ENCODE results near the gene FOXC1. TPM values are rescaled to one million over a fixed set of nuclear protein-coding genes. Genes with fewer than 3 reads are reported as not detected.

The FOXC1 gene
- total RNA-seq, 1 experiment from 2014 or later, result 6.7 TPM

DNA sequence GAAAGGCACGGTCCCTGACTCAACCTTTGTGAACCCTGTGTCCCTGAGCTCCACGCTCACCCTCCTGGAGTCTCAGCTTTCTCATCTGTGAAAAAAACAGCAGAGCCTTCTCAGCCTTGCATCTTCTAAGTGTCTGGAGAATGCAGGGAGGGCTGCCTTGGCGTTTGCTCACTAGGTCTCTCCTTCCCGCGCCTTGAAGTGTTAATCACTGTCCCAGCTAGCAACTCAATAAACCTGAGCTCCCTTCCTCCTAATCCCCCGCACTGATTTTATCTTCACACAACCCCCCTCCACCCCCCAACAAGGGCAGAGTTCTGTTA lies 34.9 kb upstream of the FOXC1 start:
- BruUV-seq (replicated peaks), result no TSS peak
- DNase-seq (ENCODE audit: low read depth, low spot score) (no peak), ATAC-seq (no peak)
- Histone ChIP-seq H3K27me3 (ENCODE audit: control insufficient read depth, insufficient read depth, low read length) (no peaks in the 10 kb centered on the region; the same call in none of the 2 replicates), H3K4me3 (ENCODE audit: low read depth in 2 of 2, low read length in 2 of 2) (no peak overlapping the region), H3K36me3 (ENCODE audit: control insufficient read depth, insufficient read depth, low read length) (no peaks in the 10 kb centered on the region), H3K9me3 (ENCODE audit: control insufficient read depth, insufficient read depth, low read depth, low read length) (peaks cover 11% of the 10 kb centered on the region; the same call in 1 of the 2 replicates), H3K4me1 (ENCODE audit: control insufficient read depth, insufficient read depth, low read length) (no peaks in the 10 kb centered on the region), H3K27ac (ENCODE audit: low read length) (no peak overlapping the region)
- ChIA-PET CTCF (no interaction called here), POLR2A (no interaction called here)
- no peak for TF ChIP-seq POLR2AphosphoS5 (IDR thresholded peaks at IDR 0.05; ENCODE audit: low read depth, low read length)
- no peak for TF ChIP-seq TCF7L2 (IDR thresholded peaks at IDR 0.05; ENCODE audit: low read depth, low read length)
- TF ChIP-seq SIN3A (IDR thresholded peaks at IDR 0.05; ENCODE audit: borderline replicate concordance, insufficient read depth, low read depth, low read length), result no peak
- TF ChIP-seq, protein P1, sequence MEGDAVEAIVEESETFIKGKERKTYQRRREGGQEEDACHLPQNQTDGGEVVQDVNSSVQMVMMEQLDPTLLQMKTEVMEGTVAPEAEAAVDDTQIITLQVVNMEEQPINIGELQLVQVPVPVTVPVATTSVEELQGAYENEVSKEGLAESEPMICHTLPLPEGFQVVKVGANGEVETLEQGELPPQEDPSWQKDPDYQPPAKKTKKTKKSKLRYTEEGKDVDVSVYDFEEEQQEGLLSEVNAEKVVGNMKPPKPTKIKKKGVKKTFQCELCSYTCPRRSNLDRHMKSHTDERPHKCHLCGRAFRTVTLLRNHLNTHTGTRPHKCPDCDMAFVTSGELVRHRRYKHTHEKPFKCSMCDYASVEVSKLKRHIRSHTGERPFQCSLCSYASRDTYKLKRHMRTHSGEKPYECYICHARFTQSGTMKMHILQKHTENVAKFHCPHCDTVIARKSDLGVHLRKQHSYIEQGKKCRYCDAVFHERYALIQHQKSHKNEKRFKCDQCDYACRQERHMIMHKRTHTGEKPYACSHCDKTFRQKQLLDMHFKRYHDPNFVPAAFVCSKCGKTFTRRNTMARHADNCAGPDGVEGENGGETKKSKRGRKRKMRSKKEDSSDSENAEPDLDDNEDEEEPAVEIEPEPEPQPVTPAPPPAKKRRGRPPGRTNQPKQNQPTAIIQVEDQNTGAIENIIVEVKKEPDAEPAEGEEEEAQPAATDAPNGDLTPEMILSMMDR (IDR thresholded peaks at IDR 0.05), result no peak
- TF ChIP-seq, protein P2, sequence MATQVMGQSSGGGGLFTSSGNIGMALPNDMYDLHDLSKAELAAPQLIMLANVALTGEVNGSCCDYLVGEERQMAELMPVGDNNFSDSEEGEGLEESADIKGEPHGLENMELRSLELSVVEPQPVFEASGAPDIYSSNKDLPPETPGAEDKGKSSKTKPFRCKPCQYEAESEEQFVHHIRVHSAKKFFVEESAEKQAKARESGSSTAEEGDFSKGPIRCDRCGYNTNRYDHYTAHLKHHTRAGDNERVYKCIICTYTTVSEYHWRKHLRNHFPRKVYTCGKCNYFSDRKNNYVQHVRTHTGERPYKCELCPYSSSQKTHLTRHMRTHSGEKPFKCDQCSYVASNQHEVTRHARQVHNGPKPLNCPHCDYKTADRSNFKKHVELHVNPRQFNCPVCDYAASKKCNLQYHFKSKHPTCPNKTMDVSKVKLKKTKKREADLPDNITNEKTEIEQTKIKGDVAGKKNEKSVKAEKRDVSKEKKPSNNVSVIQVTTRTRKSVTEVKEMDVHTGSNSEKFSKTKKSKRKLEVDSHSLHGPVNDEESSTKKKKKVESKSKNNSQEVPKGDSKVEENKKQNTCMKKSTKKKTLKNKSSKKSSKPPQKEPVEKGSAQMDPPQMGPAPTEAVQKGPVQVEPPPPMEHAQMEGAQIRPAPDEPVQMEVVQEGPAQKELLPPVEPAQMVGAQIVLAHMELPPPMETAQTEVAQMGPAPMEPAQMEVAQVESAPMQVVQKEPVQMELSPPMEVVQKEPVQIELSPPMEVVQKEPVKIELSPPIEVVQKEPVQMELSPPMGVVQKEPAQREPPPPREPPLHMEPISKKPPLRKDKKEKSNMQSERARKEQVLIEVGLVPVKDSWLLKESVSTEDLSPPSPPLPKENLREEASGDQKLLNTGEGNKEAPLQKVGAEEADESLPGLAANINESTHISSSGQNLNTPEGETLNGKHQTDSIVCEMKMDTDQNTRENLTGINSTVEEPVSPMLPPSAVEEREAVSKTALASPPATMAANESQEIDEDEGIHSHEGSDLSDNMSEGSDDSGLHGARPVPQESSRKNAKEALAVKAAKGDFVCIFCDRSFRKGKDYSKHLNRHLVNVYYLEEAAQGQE (IDR thresholded peaks at IDR 0.05; ENCODE audit: insufficient read depth in 1 of 2, low read depth in 2 of 2, low read length in 1 of 2), result no peak
- intact Hi-C loops (cut with micrococcal nuclease; ENCODE audit: unreplicated experiment), result no loop called here
- in situ Hi-C loops (cut with HindIII; ENCODE audit: low pct_unique_long_range_greater_than_20kb, low sequenced_read_pairs), result no loop called here

- Histone ChIP-seq H3K9me3 (ENCODE audit: control insufficient read depth, insufficient read depth, low read depth, low read length) (peaks cover 6% of the 10 kb centered on the region; the same call in 1 of the 2 replicates), H3K36me3 (ENCODE audit: control insufficient read depth, insufficient read depth, low read length) (no peaks in the 10 kb centered on the region), H3K4me3 (ENCODE audit: low read depth in 2 of 2, low read length in 2 of 2) (no peak overlapping the region), H3K27ac (ENCODE audit: low read length) (no peak overlapping the region), H3K27me3 (ENCODE audit: control insufficient read depth, insufficient read depth, low read length) (no peaks in the 10 kb centered on the region; the same call in none of the 2 replicates), H3K4me1 (ENCODE audit: control insufficient read depth, insufficient read depth, low read length) (no peaks in the 10 kb centered on the region)
- CTCF ChIA-PET, result no interaction called here
- ATAC-seq, result no peak
- DNase-seq (ENCODE audit: low read depth, low spot score), result no peak
- BruUV-seq (replicated peaks), result no TSS peak
- in situ Hi-C loops (cut with HindIII; ENCODE audit: low pct_unique_long_range_greater_than_20kb, low sequenced_read_pairs) (no loop called here), intact Hi-C loops (cut with micrococcal nuclease; ENCODE audit: unreplicated experiment) (no loop called here)
- POLR2A ChIA-PET, result no interaction called here
- TF ChIP-seq, protein P2 (IDR thresholded peaks at IDR 0.05; ENCODE audit: insufficient read depth in 1 of 2, low read depth in 2 of 2, low read length in 1 of 2), result no peak
- TF ChIP-seq, protein P1 (IDR thresholded peaks at IDR 0.05), result no peak
Measured at GRCh38 chr6:1575210-1576041, 34.3 kb upstream of the FOXC1 start.

Data from Panc1 (cell line).